Mammary epithelial cell (primary cell): Measurements from ENCODE around the gene CHADL.

ENCODE experiments used
- CTCF ChIP-seq, 2 donors: IDR thresholded peaks in 1 of 2; conservative IDR thresholded peaks in 1 of 2; 2 replicates each; pipeline ENCODE4 v1.5.1; 2011 to 2012; ENCODE audit warnings: inconsistent platforms in 2 of 2, low read length in 2 of 2, mild to moderate bottlenecking in 2 of 2, control low read depth in 1 of 2, low read depth in 1 of 2; ENCODE audit not compliant: insufficient read depth in 1 of 2; ENCODE audit errors: extremely low read depth in 1 of 2
- EZH2 ChIP-seq: IDR thresholded peaks from 2 replicates; pipeline ENCODE4 v1.6.1; 2012; ENCODE audit warnings: low read length, inconsistent platforms, borderline replicate concordance

GRCh38 chr22:41215409-41215808 lies 25.3 kb downstream of the CHADL start:
- TF ChIP-seq CTCF (conservative IDR thresholded peaks at IDR 0.05 in 1 of 2, IDR thresholded peaks at IDR 0.05 in 1 of 2; ENCODE audit: extremely low read depth in 1 of 2, insufficient read depth in 1 of 2, low read depth in 1 of 2, low read length in 2 of 2), result no peak
- no peak for TF ChIP-seq EZH2
